Amniotic stem cell (primary cell): ENCODE results near the gene ABCC2.
"Not testable (repeated sequence)": the region's sequence is repeated elsewhere in the genome, so short reads cannot be mapped to it uniquely, and the experiment has no call there.

Experiments used
- DNase-seq: peaks from one replicate; lab custom pipeline; 2025; lab: John Stamatoyannopoulos, UW

The ABCC2 gene

GRCh38 chr10:99782447-99783286, at the start of gene ABCC2:
ABCC2 (plus strand) TSS chr10:99782640; CDS start chr10:99782845, 205 bp downstream.
- DNase-seq = no peak

GRCh38 chr10:99733366-99733765, 49.1 kb upstream of the ABCC2 start:
- DNase-seq = no peak

GRCh38 chr10:99734111-99734510, 48.3 kb upstream of the ABCC2 start:
- not testable (repeated sequence) for DNase-seq

- DNase-seq = no peak
Measured at GRCh38 chr10:99740260-99740659, 42.2 kb upstream of the ABCC2 start.

GRCh38 chr10:99740933-99741559, 41.4 kb upstream of the ABCC2 start:
- DNase-seq = no peak

GRCh38 chr10:99742254-99742653, 40.2 kb upstream of the ABCC2 start:
- DNase-seq = peak; percentile 10

- no peak for DNase-seq
Measured at GRCh38 chr10:99742701-99743100, 39.7 kb upstream of the ABCC2 start.

- DNase-seq = no peak
Measured at GRCh38 chr10:99743841-99744240, 38.6 kb upstream of the ABCC2 start.

- DNase-seq = not testable (repeated sequence)
Measured at GRCh38 chr10:99746166-99746565, 36.3 kb upstream of the ABCC2 start.

GRCh38 chr10:99748823-99749451, 33.5 kb upstream of the ABCC2 start:
- DNase-seq = no peak

GRCh38 chr10:99750641-99751040, 31.8 kb upstream of the ABCC2 start:
- no peak for DNase-seq

GRCh38 chr10:99754670-99755069, 27.8 kb upstream of the ABCC2 start:
- DNase-seq = no peak

GRCh38 chr10:99756159-99756558, 26.3 kb upstream of the ABCC2 start:
- no peak for DNase-seq

GRCh38 chr10:99758211-99758891, 24.1 kb upstream of the ABCC2 start:
- DNase-seq = no peak

GRCh38 chr10:99760321-99760720, 22.1 kb upstream of the ABCC2 start:
- no peak for DNase-seq

GRCh38 chr10:99761365-99761764, 21.1 kb upstream of the ABCC2 start:
- DNase-seq = no peak

GRCh38 chr10:99765672-99766301, 16.7 kb upstream of the ABCC2 start:
- no peak for DNase-seq

GRCh38 chr10:99766302-99766681, 16.1 kb upstream of the ABCC2 start:
- no peak for DNase-seq

- no peak for DNase-seq
Measured at GRCh38 chr10:99767901-99768300, 14.5 kb upstream of the ABCC2 start.

GRCh38 chr10:99768556-99768955, 13.9 kb upstream of the ABCC2 start:
- DNase-seq = no peak

GRCh38 chr10:99769706-99770105, 12.7 kb upstream of the ABCC2 start:
- DNase-seq = no peak
